Liver (tissue), 3 donors: Measurements from ENCODE around the gene KRT6C.

Experiments used
- ATF3 ChIP-seq: IDR thresholded peaks from 2 replicates; pipeline ENCODE4 v1.6.1; 2016; ENCODE audit warnings: antibody characterized with exemption
- CTCF ChIP-seq: fragments of 150-350 bp; IDR thresholded peaks from 2 replicates; pipeline ENCODE4 v1.5.1; 2017; ENCODE audit warnings: improper control_type of control experiment, low read depth, low read length; ENCODE audit not compliant: missing input control
- EGR1 ChIP-seq, 2 donors: IDR thresholded peaks; 2 replicates each; pipeline ENCODE4 v1.6.1; 2016 to 2018; ENCODE audit warnings: antibody characterized with exemption in 2 of 2, low read depth in 2 of 2
- GABPA ChIP-seq, 2 donors: IDR thresholded peaks in 1 of 2; conservative IDR thresholded peaks in 1 of 2; 2 replicates each; pipeline ENCODE4 v1.6.1; 2016; ENCODE audit warnings: antibody characterized with exemption in 2 of 2, mild to moderate bottlenecking in 1 of 2, moderate library complexity in 1 of 2
- REST ChIP-seq: IDR thresholded peaks from 2 replicates; pipeline ENCODE4 v1.6.1; 2016; ENCODE audit warnings: antibody characterized with exemption, mild to moderate bottlenecking
- TAF1 ChIP-seq: conservative IDR thresholded peaks from 2 replicates; pipeline ENCODE4 v1.6.1; 2016; ENCODE audit warnings: antibody characterized with exemption, mild to moderate bottlenecking
- YY1 ChIP-seq: IDR thresholded peaks from 2 replicates; pipeline ENCODE4 v1.6.1; 2016; ENCODE audit warnings: antibody characterized with exemption, mild to moderate bottlenecking
- donor health status: healthy.
- donor health status: healthy.

- no peak for TF ChIP-seq REST
- no peak for TF ChIP-seq EGR1 (IDR thresholded peaks at IDR 0.05; ENCODE audit: low read depth in 2 of 2)
- no peak for TF ChIP-seq TAF1
- TF ChIP-seq ATF3, result no peak
- TF ChIP-seq CTCF, result no peak
- TF ChIP-seq YY1, result no peak
- no peak for TF ChIP-seq GABPA (IDR thresholded peaks at IDR 0.05 in 1 of 2, conservative IDR thresholded peaks at IDR 0.05 in 1 of 2)
Observed at GRCh38 chr12:52445876-52446275, 27.7 kb downstream of the KRT6C start.
